Liver (tissue), 9 donors: ENCODE data around the gene ACSL1. TPM values are rescaled to one million over a fixed set of nuclear protein-coding genes. Genes with fewer than 3 reads are reported as not detected.

Experiments used
- DNase-seq: peaks from one replicate; pipeline ENCODE4 v3.0.0-alpha.2; 2017; ENCODE audit warnings: low spot score
- H3K27ac ChIP-seq, 2 donors: one replicate each; pipeline ENCODE4 v1.7.0; 2013; ENCODE audit warnings: inconsistent platforms in 2 of 2, low read length in 2 of 2, control low read depth in 1 of 2, low read depth in 1 of 2, mild to moderate bottlenecking in 1 of 2
- H3K27me3 ChIP-seq, 4 donors: one replicate each; pipeline versions ENCODE4 v1.6.1 to v1.7.0; 2013; ENCODE audit warnings: low read length in 3 of 4, inconsistent platforms in 1 of 4, mild to moderate bottlenecking in 1 of 4, moderate library complexity in 1 of 4; ENCODE audit not compliant: control insufficient read depth in 4 of 4, insufficient read depth in 4 of 4
- H3K36me3 ChIP-seq, 4 donors: one replicate each; pipeline versions ENCODE4 v1.6.1 to v1.7.0; 2013; ENCODE audit warnings: low read length in 3 of 4, mild to moderate bottlenecking in 3 of 4, low read depth in 1 of 4, moderate library complexity in 1 of 4; ENCODE audit not compliant: control insufficient read depth in 4 of 4, insufficient read depth in 3 of 4
- H3K4me1 ChIP-seq, 4 donors: one replicate each; pipeline versions ENCODE4 v1.6.1 to v1.7.0; 2013; ENCODE audit warnings: low read length in 3 of 4, mild to moderate bottlenecking in 3 of 4, moderate library complexity in 1 of 4; ENCODE audit not compliant: control insufficient read depth in 4 of 4, insufficient read depth in 4 of 4
- H3K4me3 ChIP-seq, 3 donors: one replicate each; pipeline versions ENCODE4 v1.6.1 to v1.7.0; 2013; ENCODE audit warnings: low read length in 3 of 3, control low read depth in 1 of 3, low read depth in 1 of 3, mild to moderate bottlenecking in 1 of 3
- H3K9ac ChIP-seq, 2 donors: one replicate each; pipeline ENCODE4 v1.7.0; 2013; ENCODE audit warnings: low read length in 2 of 2, mild to moderate bottlenecking in 2 of 2, moderate library complexity in 2 of 2, control low read depth in 1 of 2, low read depth in 1 of 2
- H3K9me3 ChIP-seq, 4 donors: one replicate each; pipeline versions ENCODE4 v1.6.1 to v1.7.0; 2013; ENCODE audit warnings: low read length in 3 of 4; ENCODE audit not compliant: control insufficient read depth in 4 of 4
- FOXA1 ChIP-seq: IDR thresholded peaks from 2 replicates; pipeline ENCODE4 v1.6.1; 2016; ENCODE audit warnings: antibody characterized with exemption
- HNF4A ChIP-seq, 2 donors: conservative IDR thresholded peaks; 2 replicates each; pipeline ENCODE4 v1.6.1; 2016; ENCODE audit warnings: antibody characterized with exemption in 2 of 2, mild to moderate bottlenecking in 2 of 2
- HNF4G ChIP-seq: IDR thresholded peaks from 2 replicates; pipeline ENCODE4 v1.6.1; 2016; ENCODE audit warnings: antibody characterized with exemption
- JUND ChIP-seq, 2 donors: IDR thresholded peaks; 2 replicates each; pipeline ENCODE4 v1.6.1; 2016; ENCODE audit warnings: antibody characterized with exemption in 2 of 2
- NR2F2 ChIP-seq: IDR thresholded peaks from 2 replicates; pipeline ENCODE4 v1.6.1; 2016; ENCODE audit warnings: antibody characterized with exemption
- RAD21 ChIP-seq, 2 donors: IDR thresholded peaks; 2 replicates each; pipeline ENCODE4 v1.6.1; 2016; ENCODE audit warnings: antibody characterized with exemption in 2 of 2, mild to moderate bottlenecking in 2 of 2
- RXRA ChIP-seq, 2 donors: IDR thresholded peaks; 2 replicates each; pipeline ENCODE4 v1.6.1; 2017 to 2018; ENCODE audit warnings: antibody characterized with exemption in 2 of 2, mild to moderate bottlenecking in 1 of 2
- TAF1 ChIP-seq: conservative IDR thresholded peaks from 2 replicates; pipeline ENCODE4 v1.6.1; 2016; ENCODE audit warnings: antibody characterized with exemption, mild to moderate bottlenecking
- YY1 ChIP-seq: IDR thresholded peaks from 2 replicates; pipeline ENCODE4 v1.6.1; 2016; ENCODE audit warnings: antibody characterized with exemption, mild to moderate bottlenecking
- WGBS: extraction: QIAGEN DNeasy Blood & Tissue Kit; methylation state at CpG from one replicate; pipeline ENCODE4 v1.1.7; 2013; 5-methylcytosine and 5-hydroxymethylcytosine counted together
- polyA plus RNA-seq, 2 donors: library from polyadenylated mRNA; stranded (reverse) in 1 of 2; unstranded in 1 of 2; fragments of 200-250 nt in 1 of 2; fragments of >200 nt in 1 of 2; fragmentation: Nextera tagmentation in 1 of 2; extraction: Ambion mirVana in 1 of 2; gene quantifications; one replicate each; pipeline versions ENCODE4 v1.2.1 to v1.2.3, GENCODE V29; 2013 to 2015
- total RNA-seq, 2 donors: library from RNA; depleted of rRNA; stranded (reverse); fragments of >200 nt; gene quantifications; one replicate each; pipeline ENCODE4 v1.2.3, GENCODE V29; 2014
- TF ChIP-seq, protein P1 (sequence below): fragments of 150-350 bp; IDR thresholded peaks from 2 replicates; pipeline ENCODE4 v1.5.1; 2017; ENCODE audit warnings: improper control_type of control experiment, low read depth, low read length; ENCODE audit not compliant: missing input control
- TF ChIP-seq, protein P2 (sequence below): IDR thresholded peaks from 2 replicates; pipeline ENCODE4 v1.6.1; 2016; ENCODE audit warnings: antibody characterized with exemption, mild to moderate bottlenecking
- TF ChIP-seq, protein P3 (sequence below): IDR thresholded peaks from 2 replicates; pipeline ENCODE4 v1.6.1; 2016; ENCODE audit warnings: antibody characterized with exemption
- TF ChIP-seq, protein P4 (sequence below): IDR thresholded peaks from 2 replicates; pipeline ENCODE4 v1.6.1; 2016; ENCODE audit warnings: antibody characterized with exemption
- TF ChIP-seq, protein P5 (sequence below): IDR thresholded peaks from 2 replicates; pipeline ENCODE4 v1.6.1; 2016; ENCODE audit warnings: antibody characterized with exemption
- donor health status: healthy.
- donor health status: healthy.
- donor health status: healthy.
- donor health status: healthy.
- donor health status: healthy.

ACSL1 gene
- total and polyA plus RNA-seq, 4 donors: 210 to 2,226 (median 878) TPM

DNA sequence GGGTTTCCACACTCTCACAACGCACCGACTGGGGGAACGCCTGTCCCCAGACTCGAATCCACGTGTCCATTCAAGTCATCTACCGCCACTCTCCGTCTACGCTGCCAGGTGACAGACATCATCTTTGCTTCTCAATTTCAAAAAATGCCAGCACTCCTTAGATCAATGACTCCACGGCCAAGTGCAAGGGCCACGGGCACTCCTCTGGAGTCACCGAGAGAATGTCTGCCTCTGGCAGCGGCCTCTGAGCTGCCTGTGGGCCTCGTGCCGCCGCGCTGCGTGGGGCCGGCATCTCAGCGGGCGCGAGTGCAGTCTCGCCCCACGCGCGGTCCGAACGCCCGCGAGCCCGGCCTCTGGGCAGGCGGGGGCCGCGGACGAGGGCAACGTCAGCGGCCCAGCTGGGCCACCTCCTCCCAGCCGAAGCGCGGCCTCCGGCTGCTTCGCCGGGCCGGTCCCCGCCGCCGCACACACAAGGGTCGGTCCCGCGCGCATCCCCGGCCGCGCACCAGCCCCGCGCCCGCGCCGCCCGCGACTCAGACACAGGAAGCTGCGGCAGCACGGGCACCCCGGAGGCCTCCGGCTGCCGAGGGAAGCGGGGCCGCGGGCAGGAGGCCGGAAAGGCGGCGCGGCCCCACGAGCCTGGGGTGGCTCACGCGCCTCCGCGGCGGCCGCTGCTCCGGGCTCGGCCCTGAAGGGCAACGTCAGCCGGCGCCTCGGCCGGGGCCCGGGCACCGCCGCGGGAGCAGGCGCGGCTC lies 450 bp downstream of the ACSL1 start:
- H3K36me3 ChIP-seq: no peaks in the 10 kb centered on the region
- TF ChIP-seq TAF1: no peak
- TF ChIP-seq RXRA (IDR thresholded peaks at IDR 0.05): peak in 1 of 2 donors; percentile 34
- TF ChIP-seq, protein P1, sequence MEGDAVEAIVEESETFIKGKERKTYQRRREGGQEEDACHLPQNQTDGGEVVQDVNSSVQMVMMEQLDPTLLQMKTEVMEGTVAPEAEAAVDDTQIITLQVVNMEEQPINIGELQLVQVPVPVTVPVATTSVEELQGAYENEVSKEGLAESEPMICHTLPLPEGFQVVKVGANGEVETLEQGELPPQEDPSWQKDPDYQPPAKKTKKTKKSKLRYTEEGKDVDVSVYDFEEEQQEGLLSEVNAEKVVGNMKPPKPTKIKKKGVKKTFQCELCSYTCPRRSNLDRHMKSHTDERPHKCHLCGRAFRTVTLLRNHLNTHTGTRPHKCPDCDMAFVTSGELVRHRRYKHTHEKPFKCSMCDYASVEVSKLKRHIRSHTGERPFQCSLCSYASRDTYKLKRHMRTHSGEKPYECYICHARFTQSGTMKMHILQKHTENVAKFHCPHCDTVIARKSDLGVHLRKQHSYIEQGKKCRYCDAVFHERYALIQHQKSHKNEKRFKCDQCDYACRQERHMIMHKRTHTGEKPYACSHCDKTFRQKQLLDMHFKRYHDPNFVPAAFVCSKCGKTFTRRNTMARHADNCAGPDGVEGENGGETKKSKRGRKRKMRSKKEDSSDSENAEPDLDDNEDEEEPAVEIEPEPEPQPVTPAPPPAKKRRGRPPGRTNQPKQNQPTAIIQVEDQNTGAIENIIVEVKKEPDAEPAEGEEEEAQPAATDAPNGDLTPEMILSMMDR: no peak
- TF ChIP-seq, protein P2, sequence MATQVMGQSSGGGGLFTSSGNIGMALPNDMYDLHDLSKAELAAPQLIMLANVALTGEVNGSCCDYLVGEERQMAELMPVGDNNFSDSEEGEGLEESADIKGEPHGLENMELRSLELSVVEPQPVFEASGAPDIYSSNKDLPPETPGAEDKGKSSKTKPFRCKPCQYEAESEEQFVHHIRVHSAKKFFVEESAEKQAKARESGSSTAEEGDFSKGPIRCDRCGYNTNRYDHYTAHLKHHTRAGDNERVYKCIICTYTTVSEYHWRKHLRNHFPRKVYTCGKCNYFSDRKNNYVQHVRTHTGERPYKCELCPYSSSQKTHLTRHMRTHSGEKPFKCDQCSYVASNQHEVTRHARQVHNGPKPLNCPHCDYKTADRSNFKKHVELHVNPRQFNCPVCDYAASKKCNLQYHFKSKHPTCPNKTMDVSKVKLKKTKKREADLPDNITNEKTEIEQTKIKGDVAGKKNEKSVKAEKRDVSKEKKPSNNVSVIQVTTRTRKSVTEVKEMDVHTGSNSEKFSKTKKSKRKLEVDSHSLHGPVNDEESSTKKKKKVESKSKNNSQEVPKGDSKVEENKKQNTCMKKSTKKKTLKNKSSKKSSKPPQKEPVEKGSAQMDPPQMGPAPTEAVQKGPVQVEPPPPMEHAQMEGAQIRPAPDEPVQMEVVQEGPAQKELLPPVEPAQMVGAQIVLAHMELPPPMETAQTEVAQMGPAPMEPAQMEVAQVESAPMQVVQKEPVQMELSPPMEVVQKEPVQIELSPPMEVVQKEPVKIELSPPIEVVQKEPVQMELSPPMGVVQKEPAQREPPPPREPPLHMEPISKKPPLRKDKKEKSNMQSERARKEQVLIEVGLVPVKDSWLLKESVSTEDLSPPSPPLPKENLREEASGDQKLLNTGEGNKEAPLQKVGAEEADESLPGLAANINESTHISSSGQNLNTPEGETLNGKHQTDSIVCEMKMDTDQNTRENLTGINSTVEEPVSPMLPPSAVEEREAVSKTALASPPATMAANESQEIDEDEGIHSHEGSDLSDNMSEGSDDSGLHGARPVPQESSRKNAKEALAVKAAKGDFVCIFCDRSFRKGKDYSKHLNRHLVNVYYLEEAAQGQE: peak; percentile 8
- H3K4me1 ChIP-seq: peaks cover 6 to 36% (median 20%) of the 10 kb centered on the region in 4 donors
- H3K4me3 ChIP-seq: peak overlapping the region; percentile 79 to 96 (median 91)
- H3K27me3 ChIP-seq: no peaks in the 10 kb centered on the region
- peak overlapping the region; percentile 92 to 99 for H3K9ac ChIP-seq
- H3K27ac ChIP-seq: peak overlapping the region; percentile 81 to 91
- WGBS: 1% methylated on average over 92 of the region's 92 CpGs
- DNase-seq: no peak
- no peaks in the 10 kb centered on the region for H3K9me3 ChIP-seq

DNA sequence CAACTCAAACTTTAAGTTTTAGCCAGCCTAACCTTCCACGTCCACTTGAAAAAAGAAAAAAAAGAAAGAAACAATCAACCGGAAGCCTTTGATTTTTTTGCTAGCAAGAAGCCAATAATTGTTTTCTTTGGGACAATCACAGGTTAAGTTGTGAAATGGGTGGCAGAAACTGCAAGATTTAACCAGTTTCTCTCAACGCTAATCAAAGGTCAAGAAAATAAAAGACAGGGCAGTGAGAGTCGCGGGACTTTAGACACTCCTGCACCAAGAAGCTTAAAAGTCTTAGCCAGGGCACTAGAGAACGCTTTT lies 1.0 kb downstream of the ACSL1 start:
- no peak for DNase-seq
- WGBS: 10% methylated on average over 6 of the region's 6 CpGs
- Histone ChIP-seq H3K9me3 (no peaks in the 10 kb centered on the region), H3K27ac (peak overlapping the region; percentile 81 to 91), H3K27me3 (no peaks in the 10 kb centered on the region), H3K4me1 (peaks cover 6 to 42% (median 23%) of the 10 kb centered on the region in 4 donors), H3K36me3 (no peaks in the 10 kb centered on the region), H3K9ac (peak overlapping the region; percentile 92 to 99), H3K4me3 (peak overlapping the region; percentile 79 to 96 (median 91))
- TF ChIP-seq RXRA (IDR thresholded peaks at IDR 0.05): peak in 1 of 2 donors; percentile 7
- TF ChIP-seq FOXA1: no peak
- TF ChIP-seq HNF4G: no peak
- peak in 1 of 2 donors; percentile 2 for TF ChIP-seq RAD21 (IDR thresholded peaks at IDR 0.05)

DNA sequence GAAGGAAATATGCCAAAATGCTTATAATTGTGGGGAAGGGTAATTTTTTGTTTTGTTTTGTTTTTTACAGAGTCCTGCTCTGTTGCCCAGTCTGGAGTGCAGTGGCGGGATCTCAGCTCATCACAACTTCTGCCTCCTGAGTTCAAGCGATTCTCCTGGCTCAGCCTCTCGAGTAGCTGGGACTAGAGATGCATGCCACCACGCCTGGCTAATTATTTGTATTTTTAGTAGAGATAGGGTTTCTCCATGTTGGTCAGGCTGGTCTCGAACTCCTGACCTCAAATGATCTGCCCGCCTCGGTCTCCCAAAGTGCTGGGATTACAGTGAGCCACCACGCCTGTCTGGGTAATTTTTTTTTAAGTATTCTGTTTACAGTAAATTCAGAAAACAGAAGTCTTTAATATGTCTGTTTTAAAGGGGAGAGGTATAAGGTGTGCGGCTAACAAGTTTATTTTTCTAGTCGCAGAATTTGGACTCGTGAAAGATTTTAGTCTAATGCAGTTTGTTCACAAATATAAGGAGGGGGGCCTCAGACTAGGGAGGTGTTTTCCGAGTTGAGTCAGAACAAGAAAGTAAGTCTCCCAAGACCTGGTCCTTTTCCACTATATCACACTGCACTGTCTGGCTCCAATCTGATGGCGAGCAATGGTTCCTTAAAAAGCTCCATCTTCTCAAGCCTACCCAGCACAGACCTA lies 1.5 kb downstream of the ACSL1 start:
- 32% methylated on average over 13 of the region's 13 CpGs for WGBS
- H3K9me3 ChIP-seq: no peaks in the 10 kb centered on the region
- H3K36me3 ChIP-seq: no peaks in the 10 kb centered on the region
- peak overlapping the region; percentile 81 to 91 for H3K27ac ChIP-seq
- H3K4me3 ChIP-seq: peak overlapping the region; percentile 79 to 96 (median 91)
- DNase-seq: no peak
- H3K4me1 ChIP-seq: peaks cover 8 to 47% (median 26%) of the 10 kb centered on the region in 4 donors
- H3K9ac ChIP-seq: peak overlapping the region; percentile 92 to 99
- TF ChIP-seq HNF4A (conservative IDR thresholded peaks at IDR 0.05) (no peak), RXRA (IDR thresholded peaks at IDR 0.05) (no peak), RAD21 (IDR thresholded peaks at IDR 0.05) (no peak), NR2F2 (no peak), JUND (IDR thresholded peaks at IDR 0.05) (no peak), YY1 (no peak), TAF1 (no peak)
- TF ChIP-seq, protein P3, sequence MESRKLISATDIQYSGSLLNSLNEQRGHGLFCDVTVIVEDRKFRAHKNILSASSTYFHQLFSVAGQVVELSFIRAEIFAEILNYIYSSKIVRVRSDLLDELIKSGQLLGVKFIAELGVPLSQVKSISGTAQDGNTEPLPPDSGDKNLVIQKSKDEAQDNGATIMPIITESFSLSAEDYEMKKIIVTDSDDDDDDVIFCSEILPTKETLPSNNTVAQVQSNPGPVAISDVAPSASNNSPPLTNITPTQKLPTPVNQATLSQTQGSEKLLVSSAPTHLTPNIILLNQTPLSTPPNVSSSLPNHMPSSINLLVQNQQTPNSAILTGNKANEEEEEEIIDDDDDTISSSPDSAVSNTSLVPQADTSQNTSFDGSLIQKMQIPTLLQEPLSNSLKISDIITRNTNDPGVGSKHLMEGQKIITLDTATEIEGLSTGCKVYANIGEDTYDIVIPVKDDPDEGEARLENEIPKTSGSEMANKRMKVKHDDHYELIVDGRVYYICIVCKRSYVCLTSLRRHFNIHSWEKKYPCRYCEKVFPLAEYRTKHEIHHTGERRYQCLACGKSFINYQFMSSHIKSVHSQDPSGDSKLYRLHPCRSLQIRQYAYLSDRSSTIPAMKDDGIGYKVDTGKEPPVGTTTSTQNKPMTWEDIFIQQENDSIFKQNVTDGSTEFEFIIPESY: no peak
- TF ChIP-seq, protein P4, sequence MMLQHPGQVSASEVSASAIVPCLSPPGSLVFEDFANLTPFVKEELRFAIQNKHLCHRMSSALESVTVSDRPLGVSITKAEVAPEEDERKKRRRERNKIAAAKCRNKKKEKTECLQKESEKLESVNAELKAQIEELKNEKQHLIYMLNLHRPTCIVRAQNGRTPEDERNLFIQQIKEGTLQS: no peak
- TF ChIP-seq, protein P5, sequence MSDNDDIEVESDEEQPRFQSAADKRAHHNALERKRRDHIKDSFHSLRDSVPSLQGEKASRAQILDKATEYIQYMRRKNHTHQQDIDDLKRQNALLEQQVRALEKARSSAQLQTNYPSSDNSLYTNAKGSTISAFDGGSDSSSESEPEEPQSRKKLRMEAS: no peak
- H3K27me3 ChIP-seq: no peaks in the 10 kb centered on the region
